Activated CD8-positive, alpha-beta memory T cell treated with anti-CD3 and anti-CD28 coated beads for 24 hours (primary cell): ENCODE measurements around the gene SLC5A1.
"Not testable (repeated sequence)": the region's sequence is repeated elsewhere in the genome, so short reads cannot be mapped to it uniquely, and the experiment has no call there.

ENCODE experiments used
- DNase-seq: peaks from one replicate; pipeline ENCODE4 v3.0.0-alpha.2; 2020

The SLC5A1 gene

DNA sequence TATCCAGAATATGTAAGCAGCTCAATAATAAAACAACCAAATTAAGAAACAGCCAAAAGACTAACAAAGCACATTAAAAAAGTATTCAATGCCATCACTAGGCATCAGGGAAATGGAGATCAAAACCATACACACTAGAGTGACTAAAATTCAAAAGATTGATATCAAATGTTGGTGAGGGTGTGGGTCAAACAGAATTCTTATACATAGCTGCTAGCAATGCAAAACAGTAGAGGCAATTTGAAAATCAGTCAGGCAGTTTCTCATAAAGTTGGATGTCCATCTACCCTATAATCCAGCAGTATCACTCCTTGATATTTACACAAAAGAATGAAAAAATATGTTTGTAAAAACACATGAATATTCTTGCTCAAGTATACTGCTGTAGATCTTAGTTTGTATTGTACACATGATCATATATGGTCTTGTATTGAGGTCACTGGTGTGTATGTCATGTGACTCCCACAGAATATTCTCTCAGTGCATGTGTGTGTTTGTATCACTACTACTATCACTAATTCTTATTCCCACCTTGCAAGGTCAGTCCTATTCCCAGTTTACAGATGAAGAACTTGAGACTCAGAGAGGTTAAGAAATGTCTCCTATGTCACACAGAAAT lies 54.9 kb downstream of the SLC5A1 start:
- no peak for DNase-seq

DNA sequence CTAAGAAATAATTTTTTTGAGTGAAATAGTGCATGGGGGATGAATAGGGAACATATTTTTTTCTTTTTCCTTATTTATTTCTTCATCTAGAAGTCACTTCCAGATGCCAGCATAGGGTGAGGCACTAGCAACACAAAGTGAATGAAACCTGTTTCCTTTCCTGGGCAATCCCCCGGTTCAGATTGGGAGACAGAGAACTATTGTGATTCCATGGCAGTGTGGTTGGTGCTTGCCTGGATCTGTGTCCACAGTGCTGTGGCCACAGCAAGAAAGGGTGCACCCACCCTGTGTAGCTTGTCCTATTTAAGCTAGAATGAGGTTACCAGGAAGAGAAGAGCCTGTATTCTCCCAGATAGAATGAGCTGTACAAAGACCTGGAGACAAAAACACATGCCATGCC lies 57.6 kb downstream of the SLC5A1 start:
- no peak for DNase-seq

DNA sequence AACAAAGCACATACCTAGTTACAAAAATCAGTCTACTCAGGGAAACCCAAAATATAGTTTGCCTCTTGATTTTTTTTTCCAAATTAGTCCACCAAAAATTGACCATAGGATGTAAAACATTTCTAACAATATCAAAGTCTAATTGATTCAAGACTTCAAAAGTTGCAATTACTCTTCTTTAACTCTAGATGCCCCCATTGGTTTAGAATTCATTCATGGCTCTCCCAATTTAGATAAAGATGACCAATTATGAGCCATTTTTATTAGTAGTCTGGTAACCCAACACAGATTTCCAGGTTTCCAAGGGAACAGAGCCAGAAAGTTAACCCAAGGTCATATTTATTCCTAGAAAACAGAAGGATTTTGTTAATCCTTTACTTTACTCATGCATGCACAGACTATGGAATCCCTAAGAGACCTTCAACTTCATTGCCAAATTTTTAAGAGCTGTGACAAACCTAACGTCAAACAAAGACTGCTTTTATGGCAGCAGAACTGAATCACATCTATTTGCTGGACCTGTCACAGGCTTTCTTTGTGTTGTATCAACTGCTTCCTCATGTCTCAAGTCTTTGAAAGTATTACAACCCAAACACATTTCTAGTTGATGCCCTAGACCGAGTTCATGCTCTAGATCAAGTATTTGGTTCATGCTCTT lies 60.7 kb downstream of the SLC5A1 start:
- no peak for DNase-seq

DNA sequence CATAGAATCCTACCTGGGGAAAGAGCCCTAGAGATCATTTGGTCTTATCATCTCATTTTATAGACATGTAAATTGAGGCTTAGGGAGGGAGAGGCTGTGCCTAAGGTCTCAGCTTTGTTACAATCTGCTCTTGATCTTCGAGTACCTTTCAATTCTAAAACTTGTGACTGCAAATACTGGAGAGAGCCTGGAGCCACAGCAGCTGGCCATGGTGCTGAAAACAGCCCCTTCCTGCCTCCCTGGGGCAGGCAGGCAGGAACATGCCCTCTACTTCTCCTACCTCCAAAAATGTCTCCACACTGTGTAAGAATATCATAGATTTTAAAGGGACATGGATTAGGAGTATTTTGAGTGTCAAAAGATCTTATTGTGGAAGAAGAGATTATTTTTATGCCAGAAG lies 63.9 kb downstream of the SLC5A1 start:
- DNase-seq: no peak

DNA sequence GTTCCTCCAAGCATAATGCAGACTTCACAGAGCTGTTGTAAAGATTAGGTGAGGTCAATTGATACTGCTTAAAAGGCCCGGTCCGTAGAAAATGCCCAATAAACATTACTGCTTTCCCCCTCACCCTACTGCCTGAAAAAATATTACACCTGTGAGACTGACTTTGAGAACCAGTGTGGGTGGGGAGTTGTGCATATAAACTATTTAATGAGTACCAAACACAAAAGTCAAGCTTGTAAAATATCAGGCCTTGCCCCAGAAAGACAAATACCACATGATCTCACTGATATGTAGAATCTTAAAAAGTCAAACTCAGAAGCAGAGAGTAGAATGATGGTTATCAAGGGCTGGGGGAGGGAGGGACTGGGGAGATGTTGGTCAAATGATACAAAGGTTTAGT lies 69.3 kb downstream of the SLC5A1 start:
- no peak for DNase-seq

DNA sequence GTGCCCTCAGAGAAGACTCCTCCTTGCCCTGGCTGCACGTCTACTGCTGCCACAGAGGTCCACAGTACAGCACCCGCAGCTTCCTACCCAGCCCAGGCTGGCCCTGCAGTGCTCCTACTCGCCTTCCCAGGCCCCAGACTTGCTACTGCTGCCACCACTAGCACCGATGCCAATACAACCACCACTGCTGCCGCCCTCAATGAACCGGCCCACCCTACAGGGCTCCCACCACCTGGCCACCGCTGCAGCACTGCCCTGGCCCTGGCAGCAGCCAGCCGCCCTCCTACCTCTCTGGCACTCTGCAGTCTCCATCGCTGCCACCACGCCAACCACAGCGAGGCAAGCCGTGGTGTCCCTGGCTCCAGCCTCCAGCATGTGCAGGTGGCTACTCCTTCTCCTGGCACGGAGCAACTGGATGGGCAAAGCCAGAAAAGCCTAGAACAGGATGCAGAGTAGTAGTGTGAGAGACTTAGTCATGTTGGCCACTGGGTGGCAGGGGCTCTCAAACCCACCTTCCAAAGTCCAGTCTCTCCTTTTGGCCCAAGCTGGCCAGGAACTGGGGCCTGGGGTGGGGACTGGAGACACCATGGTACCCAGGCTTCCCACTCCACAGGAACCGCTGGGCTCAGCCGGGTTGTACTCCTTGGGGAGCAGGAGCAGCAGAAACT lies 76.6 kb downstream of the SLC5A1 start:
- no peak for DNase-seq

DNA sequence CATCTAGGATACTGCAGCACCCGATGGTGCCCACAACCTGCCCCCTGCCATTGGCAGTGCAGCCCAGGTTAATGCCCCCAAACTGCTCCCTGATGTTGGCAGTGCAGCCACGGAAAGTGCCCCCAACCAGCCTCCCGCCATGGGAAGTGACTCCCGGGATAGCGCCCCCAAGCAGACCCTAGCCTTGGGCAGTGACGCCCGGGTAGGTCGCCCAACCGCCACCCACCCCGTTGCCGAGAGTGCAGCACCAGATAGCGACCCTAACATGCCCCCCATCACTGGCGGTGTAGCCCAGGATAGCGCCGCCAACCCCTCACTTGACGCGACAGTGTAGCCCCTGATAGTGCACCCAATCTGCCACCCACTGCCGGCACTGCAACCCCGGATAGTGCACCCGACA lies 77.5 kb downstream of the SLC5A1 start:
- DNase-seq: no peak

DNA sequence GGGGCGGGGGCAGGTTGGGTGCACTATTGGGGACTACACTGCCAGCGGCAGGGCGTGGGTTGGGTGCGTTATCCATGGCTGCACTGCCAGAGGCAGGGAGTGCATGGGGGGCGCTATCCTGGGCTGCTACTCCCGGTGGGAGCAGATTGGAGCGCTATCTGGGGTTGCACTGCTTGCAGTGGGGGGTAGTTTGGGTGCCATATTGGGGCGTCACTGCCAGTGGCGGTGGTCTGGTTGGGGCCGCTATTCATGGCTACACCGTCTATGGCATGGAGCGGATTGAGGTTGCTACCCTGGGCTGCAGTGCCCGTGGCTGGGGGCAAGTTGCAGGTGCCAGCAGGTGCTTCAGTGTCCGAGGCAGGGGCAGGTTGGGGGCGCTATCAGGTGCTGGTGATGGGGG lies 79.8 kb downstream of the SLC5A1 start:
- DNase-seq: no peak

DNA sequence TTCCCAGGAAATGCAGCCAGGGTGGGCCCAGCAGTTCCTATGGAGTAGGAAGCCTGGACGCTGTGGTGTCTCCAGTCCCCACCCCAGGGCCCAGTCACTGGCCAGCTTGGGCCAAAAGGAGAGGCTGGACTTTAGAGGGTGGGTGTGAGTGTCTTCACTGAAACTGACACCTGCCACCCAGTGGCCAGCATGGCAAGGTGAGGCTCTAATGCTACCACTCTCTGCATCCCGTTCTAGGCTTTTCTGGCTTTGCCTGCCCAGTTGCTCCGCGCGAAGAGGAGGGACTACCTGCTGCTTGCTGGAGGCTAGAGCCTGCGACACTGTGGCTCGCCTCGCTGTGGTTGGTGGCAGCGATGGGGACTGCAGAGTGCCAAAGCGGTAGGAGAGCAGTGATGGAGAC lies 80.6 kb downstream of the SLC5A1 start:
- no peak for DNase-seq

DNA sequence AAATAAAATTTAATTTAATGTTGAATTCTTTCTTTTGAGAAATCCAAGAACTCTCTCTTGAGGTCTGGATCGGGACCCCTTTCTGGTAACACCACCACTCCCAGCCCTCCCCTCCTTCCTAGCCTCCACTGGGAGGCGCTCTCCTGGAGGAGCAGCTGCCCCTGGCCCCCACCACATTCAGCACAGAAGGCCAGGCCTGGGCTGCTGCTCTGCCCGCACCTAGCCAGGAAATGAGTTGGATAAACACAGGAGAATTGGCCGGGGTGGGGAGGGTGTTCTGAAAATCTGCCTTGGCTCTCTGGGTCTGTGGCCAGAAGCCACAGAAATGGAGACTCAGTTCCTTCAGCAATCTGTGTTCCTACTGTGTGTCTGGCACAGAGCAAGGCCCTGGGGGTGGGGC lies 84.8 kb downstream of the SLC5A1 start:
- DNase-seq: no peak

DNA sequence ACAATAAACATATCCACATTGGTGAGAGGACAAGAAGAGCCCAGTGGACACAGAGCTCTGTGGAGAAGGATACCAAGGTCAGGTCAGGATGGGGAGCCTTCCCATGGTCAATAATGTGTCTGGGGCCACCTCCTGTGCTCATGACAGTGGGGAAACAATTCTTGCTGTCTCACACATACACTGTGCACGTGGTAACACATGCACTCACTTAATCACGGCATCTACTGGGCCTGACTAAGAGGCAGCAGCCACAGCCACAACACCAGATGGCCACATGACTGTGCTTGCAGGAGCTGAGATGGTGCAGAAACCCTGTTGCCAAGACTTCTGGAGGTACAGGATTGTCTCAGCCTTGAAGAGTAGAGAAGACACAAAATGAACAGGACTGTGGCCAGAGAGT lies 87.4 kb downstream of the SLC5A1 start:
- no peak for DNase-seq

DNA sequence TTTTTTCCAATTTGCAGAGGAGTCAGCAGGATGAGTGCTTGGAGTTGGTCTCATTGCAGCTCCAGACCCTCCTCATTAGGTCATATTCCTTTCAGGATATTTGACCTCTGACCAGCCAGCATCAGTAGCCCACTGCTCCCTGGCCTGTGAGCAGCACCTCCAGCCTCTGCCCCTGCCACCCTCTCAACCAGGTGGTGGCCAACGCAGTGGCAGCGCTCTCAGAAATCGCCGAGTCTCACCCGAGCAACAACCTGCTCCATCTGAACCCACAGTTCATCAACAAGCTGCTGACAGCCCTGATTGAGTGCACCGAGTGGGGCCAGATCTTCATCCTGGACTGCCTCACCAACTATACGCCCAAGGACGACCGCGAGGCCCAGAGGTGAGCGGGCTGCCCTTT lies 89.1 kb downstream of the SLC5A1 start:
- no peak for DNase-seq

DNA sequence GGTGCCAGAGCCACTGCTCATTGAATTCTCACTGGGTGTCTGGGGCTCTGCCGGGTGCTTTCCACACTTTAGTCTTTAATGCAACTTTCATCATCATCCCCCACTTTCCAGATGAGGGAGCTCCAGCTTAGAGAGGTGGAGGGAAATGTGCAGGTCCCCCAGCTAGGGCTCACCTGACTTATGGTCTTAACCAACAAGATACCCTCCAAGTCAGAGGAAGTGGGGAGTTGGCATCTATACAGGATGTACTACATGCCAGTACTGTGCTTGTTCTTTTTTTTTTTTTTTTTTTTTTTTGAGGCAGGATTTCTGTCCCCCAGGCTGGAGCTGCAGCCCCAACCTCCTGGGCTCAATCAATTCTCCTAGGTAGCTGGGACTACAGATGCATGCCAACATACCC lies 89.7 kb downstream of the SLC5A1 start:
- DNase-seq: no peak

DNA sequence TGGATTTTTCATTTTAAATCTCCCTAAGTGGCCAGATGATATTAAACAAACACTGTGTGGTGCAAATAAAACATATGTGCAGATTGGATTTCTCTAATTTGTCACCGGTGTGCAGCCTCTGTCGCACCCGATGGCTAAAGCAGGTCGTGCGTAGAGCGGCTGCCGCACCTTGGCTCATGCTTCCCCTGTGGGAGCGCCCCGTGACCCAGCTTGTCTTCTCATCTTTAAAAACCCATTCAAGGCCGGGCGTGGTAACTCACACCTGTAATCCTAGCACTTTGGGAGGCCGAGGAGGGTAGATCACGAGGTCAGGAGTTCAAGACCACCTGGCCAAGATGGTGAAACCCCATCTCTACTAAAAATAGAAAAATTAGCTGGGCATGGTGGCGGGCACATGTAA lies 91.7 kb downstream of the SLC5A1 start:
- DNase-seq: not testable (repeated sequence)

DNA sequence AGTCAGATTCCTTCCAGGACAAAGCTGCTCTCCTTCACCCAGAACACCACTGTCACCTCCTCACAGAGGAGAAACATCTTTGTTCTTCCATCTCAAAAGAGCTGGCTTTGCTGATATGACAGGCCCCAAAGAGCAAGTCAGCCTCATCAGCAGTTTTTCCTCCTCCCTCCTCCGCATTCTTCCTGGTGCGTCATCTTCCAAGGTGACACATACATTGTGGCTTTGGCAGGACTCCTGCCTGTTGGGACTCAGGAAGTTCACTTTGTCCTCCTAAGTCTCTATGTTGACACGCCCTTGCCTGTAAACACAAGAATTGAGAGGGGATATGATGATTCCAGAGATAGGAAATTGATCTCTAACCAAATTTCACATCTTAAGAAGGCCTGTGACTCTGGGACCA lies 92.9 kb downstream of the SLC5A1 start:
- DNase-seq: not testable (repeated sequence)

DNA sequence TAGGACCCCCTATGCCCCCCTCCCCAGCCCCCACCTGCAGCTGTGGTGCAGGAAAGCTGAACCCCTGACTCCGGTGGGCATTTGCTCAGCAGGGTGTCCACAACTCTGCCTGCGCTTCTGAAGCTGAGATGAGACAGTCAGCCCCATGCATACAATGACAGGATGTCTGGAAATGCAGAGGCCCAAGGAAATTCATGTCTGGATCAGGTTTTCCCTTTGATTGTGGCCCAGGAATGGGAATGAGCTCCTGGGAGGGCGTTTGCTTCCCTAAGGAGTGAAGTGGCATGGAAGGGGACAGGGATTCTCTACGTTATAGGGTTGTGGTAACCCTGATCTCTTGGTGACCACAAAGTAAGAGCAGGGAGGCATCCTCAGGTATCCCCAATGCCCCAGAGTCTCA lies 93.8 kb downstream of the SLC5A1 start:
- not testable (repeated sequence) for DNase-seq

DNA sequence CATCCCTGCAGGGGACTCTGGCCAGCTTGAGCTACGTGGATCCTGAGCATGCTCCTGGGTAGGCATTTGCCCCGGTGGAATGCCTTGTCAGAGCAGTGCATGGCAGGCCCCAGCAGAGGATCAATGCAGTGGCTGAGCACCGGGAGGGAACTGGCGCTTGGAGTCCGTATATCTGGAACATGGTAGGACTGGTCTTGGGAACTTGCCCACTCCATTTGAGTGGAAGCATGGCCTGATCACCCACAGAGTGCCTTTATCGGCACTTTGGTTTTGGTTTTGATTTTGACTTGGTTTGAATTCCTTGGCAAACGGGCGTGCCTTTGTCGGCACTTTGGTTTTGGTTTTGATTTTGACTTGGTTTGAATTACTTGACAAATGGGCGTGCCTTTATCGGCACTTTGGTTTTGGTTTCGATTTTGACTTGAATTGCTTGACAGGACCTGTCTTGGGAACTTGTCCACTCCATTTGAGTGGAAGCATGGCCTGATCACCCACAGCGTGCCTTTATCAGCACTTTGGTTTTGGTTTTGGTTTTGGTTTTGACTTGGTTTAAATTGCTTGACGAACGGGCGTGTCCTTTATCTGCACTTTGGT lies 94.8 kb downstream of the SLC5A1 start:
- peak; percentile 75 for DNase-seq

DNA sequence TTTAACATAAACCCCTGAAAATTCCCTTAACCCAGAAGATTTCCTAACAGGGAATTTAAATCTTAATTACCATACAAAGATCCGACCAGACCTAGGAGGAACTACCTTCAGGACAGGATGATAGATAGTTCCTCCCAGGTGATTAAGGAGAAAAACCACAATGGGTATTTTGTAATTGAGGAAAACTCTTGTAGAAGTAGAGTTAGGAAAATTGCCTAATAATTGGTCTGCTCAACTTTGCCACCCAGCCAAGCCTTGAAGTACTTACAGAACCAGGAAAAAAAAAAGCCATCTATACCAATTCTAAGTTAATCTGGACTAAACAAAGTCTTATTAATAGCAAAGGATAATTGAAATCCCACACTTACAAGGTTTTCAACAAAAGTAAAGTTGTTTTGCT lies 95.5 kb downstream of the SLC5A1 start:
- not testable (repeated sequence) for DNase-seq

DNA sequence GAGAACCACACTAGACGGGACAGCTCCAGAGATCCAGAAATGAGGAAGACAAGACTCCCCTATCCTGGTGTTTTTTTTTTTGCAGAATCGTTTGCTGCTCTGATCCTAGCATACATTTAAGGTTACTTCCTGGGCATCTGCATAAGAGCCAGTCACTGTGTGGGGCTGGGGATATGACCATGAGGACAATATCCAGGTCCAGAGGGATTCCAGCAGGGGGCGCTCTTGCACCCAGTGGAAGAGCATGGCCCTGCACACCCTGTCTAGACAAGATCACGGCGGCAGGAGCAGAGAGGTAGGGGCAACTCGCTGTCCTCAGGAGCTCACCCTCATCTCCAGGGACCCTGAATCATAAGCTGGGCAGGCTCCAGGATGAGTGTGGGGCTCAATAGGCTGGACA lies 97.6 kb downstream of the SLC5A1 start:
- not testable (repeated sequence) for DNase-seq

DNA sequence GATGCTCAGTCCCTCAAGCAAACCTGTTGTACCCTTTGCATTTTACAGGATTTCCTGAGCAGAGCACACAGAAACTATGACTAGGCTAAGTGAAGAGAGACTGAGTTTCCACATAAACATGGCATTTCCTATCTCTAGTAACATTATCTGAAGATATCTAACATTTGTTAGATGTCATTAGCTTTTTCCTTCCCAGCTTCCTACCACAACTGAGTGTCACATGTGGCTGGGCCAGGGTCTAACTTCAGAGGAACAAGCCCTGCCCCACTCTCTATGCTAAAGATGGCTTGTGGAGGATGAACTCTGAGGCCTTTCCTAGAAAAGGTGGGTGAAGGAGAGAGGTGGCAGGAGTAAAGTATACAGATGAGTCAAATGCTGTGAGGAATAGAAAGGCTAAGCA lies 99.5 kb downstream of the SLC5A1 start:
- DNase-seq: no peak

DNA sequence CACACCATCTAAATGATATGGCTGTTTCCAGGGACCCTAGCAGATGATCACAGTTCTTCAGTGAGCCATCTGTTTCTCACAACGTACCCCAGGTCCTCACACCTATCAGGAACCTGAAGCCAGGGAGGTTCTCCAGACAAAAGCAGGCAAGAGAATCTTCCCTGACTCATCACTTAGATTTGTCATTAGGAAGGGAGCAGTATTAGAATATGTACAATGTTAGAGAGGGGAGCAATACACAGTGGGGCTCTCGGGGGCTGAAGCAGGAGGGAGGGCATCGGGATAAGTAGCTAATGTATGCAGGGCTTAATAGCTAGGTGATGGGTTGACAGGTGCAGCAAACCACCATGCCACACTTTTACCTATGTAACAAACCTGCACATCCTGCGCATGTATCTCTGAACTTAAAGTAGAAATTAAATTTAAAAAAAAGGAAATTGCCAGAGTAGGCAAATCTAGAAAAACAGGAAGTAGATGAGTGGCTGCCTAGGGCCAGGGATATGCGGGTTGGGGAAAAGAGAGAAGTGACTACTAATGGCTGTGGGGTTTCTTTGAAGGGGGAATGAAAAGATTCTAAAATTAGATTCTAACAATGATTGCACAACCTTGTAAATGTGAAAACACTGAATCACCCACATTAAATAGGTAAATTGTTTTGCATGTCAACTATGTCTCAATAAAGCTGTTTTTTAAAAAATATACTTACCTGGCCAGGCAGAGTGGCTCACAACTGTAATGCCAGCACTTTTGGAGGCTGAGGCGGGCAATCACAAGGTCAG lies 101.6 kb downstream of the SLC5A1 start:
- no peak for DNase-seq

DNA sequence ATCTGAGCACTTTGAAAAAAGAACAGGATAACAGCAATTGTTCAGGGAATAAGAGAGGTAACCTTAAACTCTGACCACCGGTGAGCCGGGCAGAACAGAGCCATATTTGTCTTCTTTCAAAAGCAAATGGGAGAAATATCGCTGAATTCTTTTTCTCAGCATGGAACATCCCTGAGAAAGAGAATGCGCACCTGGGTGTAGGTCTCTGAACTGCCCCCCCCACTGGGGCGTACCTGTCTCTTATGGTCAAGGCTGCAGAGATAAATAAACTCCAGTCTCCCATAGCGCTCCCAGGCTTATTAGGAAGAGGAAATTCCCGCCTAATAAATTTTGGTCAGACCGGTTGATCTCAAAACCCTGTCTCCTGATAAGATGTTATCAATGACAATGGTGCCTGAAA lies 104.1 kb downstream of the SLC5A1 start:
- not testable (repeated sequence) for DNase-seq

DNA sequence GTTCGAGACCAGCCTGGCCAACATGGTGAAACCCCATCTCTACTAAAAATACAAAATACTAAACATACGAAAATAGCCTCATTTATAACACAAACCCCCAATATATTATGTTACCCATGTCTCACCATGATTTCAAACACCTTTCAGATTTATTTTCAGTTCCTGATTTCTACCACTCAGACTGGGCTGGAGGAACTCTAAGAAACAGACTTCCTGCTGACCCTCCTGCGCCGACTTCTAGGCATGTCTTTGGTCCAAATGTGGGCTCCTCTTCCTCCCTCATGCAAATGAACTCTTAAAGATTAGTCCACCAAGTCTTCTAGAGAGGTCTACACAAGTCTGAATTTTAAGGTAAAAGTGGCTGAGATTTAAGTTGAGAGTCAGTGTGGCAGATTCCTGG lies 105.3 kb downstream of the SLC5A1 start:
- DNase-seq: not testable (repeated sequence)
